Melanocyte of skin (primary cell): Measurements from ENCODE around the gene CPT2. TPM values are rescaled to one million over a fixed set of nuclear protein-coding genes. Genes with fewer than 3 reads are reported as not detected.

ENCODE experiments used
- total RNA-seq, 2 donors: library from RNA; depleted of rRNA; stranded (reverse); fragments of >200 nt; gene quantifications; 2 replicates each; pipeline ENCODE4 v1.2.3, GENCODE V29; 2012

The CPT2 gene
- 10 to 100 TPM; 30.6 to 31.7 TPM for total RNA-seq

DNA sequence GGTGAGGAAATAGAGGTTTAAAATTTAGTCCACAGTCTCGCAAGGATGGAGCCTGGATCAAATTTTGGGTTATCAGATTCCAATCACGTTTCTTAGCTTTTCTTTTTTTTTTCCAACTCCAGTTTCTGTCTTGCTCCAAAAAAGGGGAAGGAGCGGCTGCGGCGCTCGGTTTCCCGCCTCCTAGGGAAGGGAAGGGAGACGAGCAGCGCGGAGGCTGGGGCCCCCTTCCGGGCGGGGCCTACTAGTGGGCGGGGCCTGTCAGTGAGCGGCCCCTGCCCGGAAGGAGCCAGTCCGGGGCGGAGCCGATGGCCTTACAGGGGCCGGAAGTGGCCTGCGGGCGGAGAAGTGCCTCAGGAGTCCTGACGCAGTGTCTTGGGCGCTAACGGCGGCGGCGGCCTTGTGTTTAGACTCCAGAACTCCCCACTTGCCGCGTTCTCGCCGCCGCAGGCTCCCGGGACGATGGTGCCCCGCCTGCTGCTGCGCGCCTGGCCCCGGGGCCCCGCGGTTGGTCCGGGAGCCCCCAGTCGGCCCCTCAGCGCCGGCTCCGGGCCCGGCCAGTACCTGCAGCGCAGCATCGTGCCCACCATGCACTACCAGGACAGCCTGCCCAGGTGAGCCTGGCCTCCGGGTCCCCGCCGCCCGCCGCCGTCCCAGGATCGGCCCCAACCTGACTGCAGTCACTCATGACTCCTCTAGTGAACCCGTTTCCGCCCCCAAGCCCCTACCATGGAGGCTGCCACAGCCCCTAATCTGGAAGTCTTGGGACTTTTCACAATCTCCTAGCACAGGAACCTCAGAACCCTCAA, at the start of gene CPT2:
Gene CPT2, plus strand, starts transcription at position 340 of the 806 bp plus-strand sequence. Its CDS starts 120 bp downstream, at position 460.

GRCh38 chr1:53220171-53220961, 23.7 kb downstream of the CPT2 start, which contains the start of gene CZIB:
Gene CZIB (minus strand): TSS chr1:53220634. CDS start chr1:53220575, 59 bp downstream.

DNA sequence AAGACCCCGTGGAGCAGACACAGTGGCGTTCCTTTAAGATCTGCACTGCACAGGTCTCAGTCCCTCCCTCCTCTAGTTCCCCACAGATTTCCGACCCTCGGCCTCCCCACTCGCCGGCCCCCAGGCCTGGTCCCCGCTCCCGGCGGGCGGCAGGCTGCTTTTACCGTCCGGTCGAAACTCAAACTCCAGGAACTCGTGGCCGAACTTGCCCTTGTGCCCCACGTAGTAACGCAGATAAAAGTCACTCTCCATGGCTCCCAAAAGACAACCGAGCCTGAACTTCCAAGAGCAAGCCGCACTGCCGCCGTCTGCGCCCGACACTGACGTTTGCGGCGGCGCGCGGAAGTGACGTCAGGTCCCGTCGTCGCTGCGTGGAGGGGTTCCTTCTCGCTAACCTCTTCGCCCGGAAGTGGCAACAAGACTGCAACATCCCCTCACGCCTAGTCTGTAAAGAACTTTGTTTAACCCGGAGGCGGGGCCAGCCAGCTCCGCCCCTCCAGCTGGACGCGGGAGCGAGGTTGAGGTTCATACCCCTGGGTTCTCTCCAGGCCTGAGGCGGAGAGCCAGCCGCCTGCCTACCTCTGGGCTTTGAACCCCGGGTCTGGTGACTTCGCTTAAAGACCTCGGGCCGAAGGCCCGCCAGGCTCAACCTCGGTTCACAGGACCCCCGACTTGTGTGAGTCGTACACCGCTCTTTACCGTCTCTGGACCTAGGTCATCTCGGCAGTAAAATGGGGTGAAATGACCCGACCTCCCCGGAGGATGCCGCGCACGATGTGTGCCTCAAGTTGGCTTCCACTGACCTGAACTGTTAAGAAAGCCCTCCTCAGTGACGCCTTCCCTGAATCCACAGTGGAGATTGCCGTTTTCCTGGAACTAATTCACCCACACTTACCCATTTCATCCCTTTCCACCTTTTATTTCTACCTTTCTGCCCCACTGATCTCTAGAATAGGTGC, 41.9 kb downstream of the CPT2 start, which contains the start of gene MAGOH:
Gene MAGOH, minus strand, starts transcription at position 322 of the 959 bp plus-strand sequence. Its CDS starts 70 bp downstream, at position 252.

Other genes starting within 250 kb of the CPT2 start
- under 1 TPM in 1 of 2 donors, not detected in 1; 0.34 TPM for gene PODN, start 134.6 kb upstream of the CPT2 start, total RNA-seq
- not detected for gene SLC1A7, start 54.2 kb upstream of the CPT2 start, total RNA-seq
- gene CZIB, start 23.8 kb downstream of the CPT2 start, total RNA-seq: 10 to 100 TPM; 34.1 to 35.3 TPM
- 10 to 100 TPM; 14.1 to 26.6 TPM for gene MAGOH, start 41.7 kb downstream of the CPT2 start, total RNA-seq
- 10 to 100 TPM; 32.3 to 96.2 TPM for gene LRP8, start 131.2 kb downstream of the CPT2 start, total RNA-seq